ENCODE results near the gene NUP210L. TPM values are rescaled to one million over a fixed set of nuclear protein-coding genes. Genes with fewer than 3 reads are reported as not detected.
A peak's percentile ranks its signal among the peaks of the same experiment; 100 is the strongest.

NUP210L gene
- total and polyA plus RNA-seq, 2 of the 13 experiments (the other 11 are each of a cell fraction or from before 2014, with no cell fraction given), result not detected

DNA sequence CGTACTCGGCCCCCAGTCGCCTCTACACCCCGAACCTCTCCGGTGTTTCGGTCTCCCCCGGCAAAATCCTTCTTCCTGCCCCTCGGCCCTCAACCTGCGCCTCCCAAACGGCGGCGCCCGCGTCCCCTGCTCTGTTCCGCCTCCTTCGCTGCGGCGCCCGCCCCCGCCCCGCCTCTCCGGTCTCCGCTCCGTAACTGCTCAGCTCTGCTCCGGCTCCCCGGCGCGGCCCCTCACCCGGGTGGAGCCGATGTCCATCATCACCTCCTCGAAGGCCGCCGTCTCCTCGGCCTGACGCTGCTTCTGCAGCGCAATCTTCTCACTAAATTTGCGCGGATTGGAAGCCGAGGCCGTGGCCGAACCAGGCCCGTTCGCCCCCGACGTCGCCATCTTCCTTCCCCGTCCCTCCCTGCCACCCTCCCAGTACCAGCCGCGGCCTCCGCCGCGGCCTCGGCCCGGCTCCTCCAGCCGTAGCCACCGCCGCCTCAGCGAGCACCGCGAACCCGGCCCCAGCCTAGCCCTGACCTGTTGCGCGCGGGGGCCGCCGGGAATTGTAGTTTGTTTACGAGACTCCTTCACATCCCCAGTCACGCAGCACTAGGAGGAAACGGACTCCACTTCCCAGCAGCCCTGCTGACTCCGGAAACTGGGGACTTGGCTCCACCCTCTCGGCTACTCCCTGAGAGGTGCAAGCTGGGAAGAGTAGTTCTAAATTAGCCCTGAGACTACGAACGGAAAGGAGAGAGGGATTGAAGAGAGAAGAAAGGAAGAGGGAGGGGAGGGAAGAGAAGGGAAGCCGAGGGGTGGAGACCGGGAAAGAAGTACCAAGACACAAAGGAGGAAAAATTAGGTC lies 196.5 kb downstream of the NUP210L start, which contains the start of gene CRTC2 (continued):
- TF ChIP-seq SIN3A (IDR thresholded peaks at IDR 0.05; ENCODE audit: borderline replicate concordance, low read depth, low read length) (no peak; the same call in 1 of the 2 replicates), ZNF557 (CRISPR knock-in tag; IDR thresholded peaks at IDR 0.05) (no peak), SP1 (IDR thresholded peaks at IDR 0.05) (no peak), SP1 (CRISPR knock-in tag; IDR thresholded peaks at IDR 0.05) (peak; percentile 85), CEBPG (CRISPR knock-in tag; IDR thresholded peaks at IDR 0.05) (peak; percentile 3; the same call in 1 of the 2 replicates), TBX2 (CRISPR knock-in tag; IDR thresholded peaks at IDR 0.05; ENCODE audit: borderline replicate concordance) (peak; percentile 52; the same call in 1 of the 2 replicates), ZC3H13 (CRISPR knock-in tag; IDR thresholded peaks at IDR 0.05) (peak; percentile 87; the same call in 1 of the 2 replicates), ZFY (CRISPR knock-in tag; IDR thresholded peaks at IDR 0.05) (peak; percentile 98)
- TF ChIP-seq, protein P1, sequence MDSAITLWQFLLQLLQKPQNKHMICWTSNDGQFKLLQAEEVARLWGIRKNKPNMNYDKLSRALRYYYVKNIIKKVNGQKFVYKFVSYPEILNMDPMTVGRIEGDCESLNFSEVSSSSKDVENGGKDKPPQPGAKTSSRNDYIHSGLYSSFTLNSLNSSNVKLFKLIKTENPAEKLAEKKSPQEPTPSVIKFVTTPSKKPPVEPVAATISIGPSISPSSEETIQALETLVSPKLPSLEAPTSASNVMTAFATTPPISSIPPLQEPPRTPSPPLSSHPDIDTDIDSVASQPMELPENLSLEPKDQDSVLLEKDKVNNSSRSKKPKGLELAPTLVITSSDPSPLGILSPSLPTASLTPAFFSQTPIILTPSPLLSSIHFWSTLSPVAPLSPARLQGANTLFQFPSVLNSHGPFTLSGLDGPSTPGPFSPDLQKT (CRISPR knock-in tag; IDR thresholded peaks at IDR 0.05; ENCODE audit: borderline replicate concordance), result peak; percentile 45
- TF ChIP-seq, protein P2, sequence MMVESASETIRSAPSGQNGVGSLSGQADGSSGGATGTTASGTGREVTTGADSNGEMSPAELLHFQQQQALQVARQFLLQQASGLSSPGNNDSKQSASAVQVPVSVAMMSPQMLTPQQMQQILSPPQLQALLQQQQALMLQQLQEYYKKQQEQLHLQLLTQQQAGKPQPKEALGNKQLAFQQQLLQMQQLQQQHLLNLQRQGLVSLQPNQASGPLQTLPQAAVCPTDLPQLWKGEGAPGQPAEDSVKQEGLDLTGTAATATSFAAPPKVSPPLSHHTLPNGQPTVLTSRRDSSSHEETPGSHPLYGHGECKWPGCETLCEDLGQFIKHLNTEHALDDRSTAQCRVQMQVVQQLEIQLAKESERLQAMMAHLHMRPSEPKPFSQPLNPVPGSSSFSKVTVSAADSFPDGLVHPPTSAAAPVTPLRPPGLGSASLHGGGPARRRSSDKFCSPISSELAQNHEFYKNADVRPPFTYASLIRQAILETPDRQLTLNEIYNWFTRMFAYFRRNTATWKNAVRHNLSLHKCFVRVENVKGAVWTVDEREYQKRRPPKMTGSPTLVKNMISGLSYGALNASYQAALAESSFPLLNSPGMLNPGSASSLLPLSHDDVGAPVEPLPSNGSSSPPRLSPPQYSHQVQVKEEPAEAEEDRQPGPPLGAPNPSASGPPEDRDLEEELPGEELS (CRISPR knock-in tag; IDR thresholded peaks at IDR 0.05), result peak; percentile 36; the same call in 1 of the 2 replicates
- TF ChIP-seq, protein P3, sequence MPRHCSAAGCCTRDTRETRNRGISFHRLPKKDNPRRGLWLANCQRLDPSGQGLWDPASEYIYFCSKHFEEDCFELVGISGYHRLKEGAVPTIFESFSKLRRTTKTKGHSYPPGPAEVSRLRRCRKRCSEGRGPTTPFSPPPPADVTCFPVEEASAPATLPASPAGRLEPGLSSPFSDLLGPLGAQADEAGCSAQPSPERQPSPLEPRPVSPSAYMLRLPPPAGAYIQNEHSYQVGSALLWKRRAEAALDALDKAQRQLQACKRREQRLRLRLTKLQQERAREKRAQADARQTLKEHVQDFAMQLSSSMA (CRISPR knock-in tag; IDR thresholded peaks at IDR 0.05), result no peak
- TF ChIP-seq, protein P4, sequence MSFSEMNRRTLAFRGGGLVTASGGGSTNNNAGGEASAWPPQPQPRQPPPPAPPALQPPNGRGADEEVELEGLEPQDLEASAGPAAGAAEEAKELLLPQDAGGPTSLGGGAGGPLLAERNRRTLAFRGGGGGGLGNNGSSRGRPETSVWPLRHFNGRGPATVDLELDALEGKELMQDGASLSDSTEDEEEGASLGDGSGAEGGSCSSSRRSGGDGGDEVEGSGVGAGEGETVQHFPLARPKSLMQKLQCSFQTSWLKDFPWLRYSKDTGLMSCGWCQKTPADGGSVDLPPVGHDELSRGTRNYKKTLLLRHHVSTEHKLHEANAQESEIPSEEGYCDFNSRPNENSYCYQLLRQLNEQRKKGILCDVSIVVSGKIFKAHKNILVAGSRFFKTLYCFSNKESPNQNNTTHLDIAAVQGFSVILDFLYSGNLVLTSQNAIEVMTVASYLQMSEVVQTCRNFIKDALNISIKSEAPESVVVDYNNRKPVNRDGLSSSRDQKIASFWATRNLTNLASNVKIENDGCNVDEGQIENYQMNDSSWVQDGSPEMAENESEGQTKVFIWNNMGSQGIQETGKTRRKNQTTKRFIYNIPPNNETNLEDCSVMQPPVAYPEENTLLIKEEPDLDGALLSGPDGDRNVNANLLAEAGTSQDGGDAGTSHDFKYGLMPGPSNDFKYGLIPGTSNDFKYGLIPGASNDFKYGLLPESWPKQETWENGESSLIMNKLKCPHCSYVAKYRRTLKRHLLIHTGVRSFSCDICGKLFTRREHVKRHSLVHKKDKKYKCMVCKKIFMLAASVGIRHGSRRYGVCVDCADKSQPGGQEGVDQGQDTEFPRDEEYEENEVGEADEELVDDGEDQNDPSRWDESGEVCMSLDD (CRISPR knock-in tag; IDR thresholded peaks at IDR 0.05; ENCODE audit: borderline replicate concordance), result 0 out of 2 replicates have a peak, but pooled peaks have one; percentile 56
- TF ChIP-seq, protein P5, sequence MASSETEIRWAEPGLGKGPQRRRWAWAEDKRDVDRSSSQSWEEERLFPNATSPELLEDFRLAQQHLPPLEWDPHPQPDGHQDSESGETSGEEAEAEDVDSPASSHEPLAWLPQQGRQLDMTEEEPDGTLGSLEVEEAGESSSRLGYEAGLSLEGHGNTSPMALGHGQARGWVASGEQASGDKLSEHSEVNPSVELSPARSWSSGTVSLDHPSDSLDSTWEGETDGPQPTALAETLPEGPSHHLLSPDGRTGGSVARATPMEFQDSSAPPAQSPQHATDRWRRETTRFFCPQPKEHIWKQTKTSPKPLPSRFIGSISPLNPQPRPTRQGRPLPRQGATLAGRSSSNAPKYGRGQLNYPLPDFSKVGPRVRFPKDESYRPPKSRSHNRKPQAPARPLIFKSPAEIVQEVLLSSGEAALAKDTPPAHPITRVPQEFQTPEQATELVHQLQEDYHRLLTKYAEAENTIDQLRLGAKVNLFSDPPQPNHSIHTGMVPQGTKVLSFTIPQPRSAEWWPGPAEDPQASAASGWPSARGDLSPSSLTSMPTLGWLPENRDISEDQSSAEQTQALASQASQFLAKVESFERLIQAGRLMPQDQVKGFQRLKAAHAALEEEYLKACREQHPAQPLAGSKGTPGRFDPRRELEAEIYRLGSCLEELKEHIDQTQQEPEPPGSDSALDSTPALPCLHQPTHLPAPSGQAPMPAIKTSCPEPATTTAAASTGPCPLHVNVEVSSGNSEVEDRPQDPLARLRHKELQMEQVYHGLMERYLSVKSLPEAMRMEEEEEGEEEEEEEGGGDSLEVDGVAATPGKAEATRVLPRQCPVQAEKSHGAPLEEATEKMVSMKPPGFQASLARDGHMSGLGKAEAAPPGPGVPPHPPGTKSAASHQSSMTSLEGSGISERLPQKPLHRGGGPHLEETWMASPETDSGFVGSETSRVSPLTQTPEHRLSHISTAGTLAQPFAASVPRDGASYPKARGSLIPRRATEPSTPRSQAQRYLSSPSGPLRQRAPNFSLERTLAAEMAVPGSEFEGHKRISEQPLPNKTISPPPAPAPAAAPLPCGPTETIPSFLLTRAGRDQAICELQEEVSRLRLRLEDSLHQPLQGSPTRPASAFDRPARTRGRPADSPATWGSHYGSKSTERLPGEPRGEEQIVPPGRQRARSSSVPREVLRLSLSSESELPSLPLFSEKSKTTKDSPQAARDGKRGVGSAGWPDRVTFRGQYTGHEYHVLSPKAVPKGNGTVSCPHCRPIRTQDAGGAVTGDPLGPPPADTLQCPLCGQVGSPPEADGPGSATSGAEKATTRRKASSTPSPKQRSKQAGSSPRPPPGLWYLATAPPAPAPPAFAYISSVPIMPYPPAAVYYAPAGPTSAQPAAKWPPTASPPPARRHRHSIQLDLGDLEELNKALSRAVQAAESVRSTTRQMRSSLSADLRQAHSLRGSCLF (CRISPR knock-in tag; IDR thresholded peaks at IDR 0.05; ENCODE audit: borderline replicate concordance), result no peak
- TF ChIP-seq, protein P6, sequence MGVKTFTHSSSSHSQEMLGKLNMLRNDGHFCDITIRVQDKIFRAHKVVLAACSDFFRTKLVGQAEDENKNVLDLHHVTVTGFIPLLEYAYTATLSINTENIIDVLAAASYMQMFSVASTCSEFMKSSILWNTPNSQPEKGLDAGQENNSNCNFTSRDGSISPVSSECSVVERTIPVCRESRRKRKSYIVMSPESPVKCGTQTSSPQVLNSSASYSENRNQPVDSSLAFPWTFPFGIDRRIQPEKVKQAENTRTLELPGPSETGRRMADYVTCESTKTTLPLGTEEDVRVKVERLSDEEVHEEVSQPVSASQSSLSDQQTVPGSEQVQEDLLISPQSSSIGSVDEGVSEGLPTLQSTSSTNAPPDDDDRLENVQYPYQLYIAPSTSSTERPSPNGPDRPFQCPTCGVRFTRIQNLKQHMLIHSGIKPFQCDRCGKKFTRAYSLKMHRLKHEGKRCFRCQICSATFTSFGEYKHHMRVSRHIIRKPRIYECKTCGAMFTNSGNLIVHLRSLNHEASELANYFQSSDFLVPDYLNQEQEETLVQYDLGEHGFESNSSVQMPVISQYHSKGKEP (CRISPR knock-in tag; IDR thresholded peaks at IDR 0.05), result peak; percentile 53; the same call in 1 of the 2 replicates

Data from HepG2 (cell line).